Endothelial cell of umbilical vein (primary cell): ENCODE results near the gene STPG3. TPM values are rescaled to one million over a fixed set of nuclear protein-coding genes. Genes with fewer than 3 reads are reported as not detected.

Experiments used
- BruUV-seq: library from RNA; stranded (reverse); fragments of 400-500 nt; replicated peaks from 2 replicates; lab custom pipeline; 2021; lab: Mats Ljungman, UMichigan
- CTCF ChIA-PET: fragments of 300-600, 350-600 bp; sonication (Branson Sonifier 250); formaldehyde crosslinking; loops from one replicate; lab custom pipeline; 2021; ENCODE audit warnings: antibody characterized with exemption, inconsistent platforms; lab: Charles Lee
- POLR2A ChIA-PET: fragments of 300-600, 350-600 bp; sonication (Branson Sonifier 250); formaldehyde crosslinking; loops from one replicate; lab custom pipeline; 2021; ENCODE audit warnings: antibody characterized with exemption, inconsistent platforms; lab: Charles Lee
- DNase-seq: peaks from one replicate; pipeline ENCODE4 v3.0.0-alpha.2; 2011; ENCODE audit warnings: low read depth, low spot score
- FAIRE-seq: peaks from 2 replicates; lab custom pipeline; 2011; peaks lifted over from hg19 to GRCh38; lab: Jason Lieb, UNC
- H2AFZ ChIP-seq: 2 replicates; pipeline ENCODE4 v1.6.0; 2012; ENCODE audit warnings: low read depth, low read length, control low read depth, inconsistent platforms
- H3K27ac ChIP-seq: 2 replicates; pipeline ENCODE4 v1.5.1; 2011; ENCODE audit warnings: low read depth, mild to moderate bottlenecking, control low read depth, low read length, moderate library complexity; ENCODE audit not compliant: insufficient read depth
- H3K27me3 ChIP-seq, 2 experiments: 2 replicates each; pipeline versions ENCODE4 v1.6.0 to v1.6.1; 2011; ENCODE audit warnings: low read length in 2 of 2, mixed read lengths in 1 of 2; ENCODE audit not compliant: control insufficient read depth in 2 of 2, insufficient read depth in 2 of 2
- H3K36me3 ChIP-seq, 2 experiments: 2 replicates in 1 of 2; 3 replicates in 1 of 2; pipeline ENCODE4 v1.5.1; 2011; ENCODE audit warnings: low read length in 2 of 2, mild to moderate bottlenecking in 1 of 2, moderate library complexity in 1 of 2; ENCODE audit not compliant: control insufficient read depth in 2 of 2, insufficient read depth in 2 of 2; ENCODE audit errors: extremely low read depth in 1 of 2
- H3K4me1 ChIP-seq: 3 replicates; pipeline ENCODE4 v1.5.1; 2011; ENCODE audit warnings: mild to moderate bottlenecking, low read length; ENCODE audit not compliant: control insufficient read depth, insufficient read depth; ENCODE audit errors: extremely low read depth
- H3K4me2 ChIP-seq: 2 replicates; pipeline ENCODE4 v1.6.1; 2011; ENCODE audit warnings: low read length, control low read depth, mixed read lengths; ENCODE audit not compliant: insufficient read depth
- H3K4me3 ChIP-seq, 3 experiments: fragments of 200-600 bp in 1 of 3; sonication (generic), shearing (Covaris generic) in 1 of 3; replicated peaks in 1 of 3; 2 replicates each; pipeline ENCODE4 v1.5.1; 2011 to 2016; ENCODE audit warnings: control low read depth in 3 of 3, low read length in 3 of 3, mild to moderate bottlenecking in 2 of 3, inconsistent platforms in 1 of 3, low read depth in 1 of 3, moderate library complexity in 1 of 3; ENCODE audit not compliant: insufficient read depth in 1 of 3
- H3K79me2 ChIP-seq: 2 replicates; pipeline ENCODE4 v1.6.0; 2012; ENCODE audit warnings: low read length, inconsistent platforms; ENCODE audit not compliant: control insufficient read depth, insufficient read depth
- H3K9ac ChIP-seq: replicated peaks from 2 replicates; pipeline ENCODE3; 2011; ENCODE audit warnings: low read length, control low read depth; ENCODE audit not compliant: insufficient read depth; ENCODE audit errors: extremely low read depth
- H3K9me1 ChIP-seq: replicated peaks from 3 replicates; pipeline ENCODE4 v1.6.0; 2011; ENCODE audit warnings: mild to moderate bottlenecking, low read length; ENCODE audit not compliant: control insufficient read depth, insufficient read depth; ENCODE audit errors: extremely low read depth
- H3K9me3 ChIP-seq: replicated peaks from 2 replicates; pipeline ENCODE4 v1.5.1; 2012; ENCODE audit warnings: low read length, inconsistent platforms; ENCODE audit not compliant: control insufficient read depth, insufficient read depth
- H4K20me1 ChIP-seq: replicated peaks from 2 replicates; pipeline ENCODE3; 2011; ENCODE audit warnings: mild to moderate bottlenecking, low read length; ENCODE audit not compliant: control insufficient read depth, insufficient read depth; ENCODE audit errors: extremely low read depth
- FOS ChIP-seq: IDR thresholded peaks from 2 replicates; pipeline ENCODE4 v1.6.1; 2011; ENCODE audit warnings: mild to moderate bottlenecking, low read length, moderate library complexity, borderline replicate concordance; ENCODE audit not compliant: insufficient read depth
- GATA2 ChIP-seq: IDR thresholded peaks from 2 replicates; pipeline ENCODE4 v1.7.0; 2011; ENCODE audit warnings: low read depth, mild to moderate bottlenecking, moderate library complexity, mixed read lengths, low read length; ENCODE audit not compliant: insufficient read length, insufficient read depth
- MAX ChIP-seq: IDR thresholded peaks from 2 replicates; pipeline ENCODE4 v1.6.1; 2011; ENCODE audit not compliant: insufficient read depth, insufficient read length
- dilution Hi-C: fragments of 300-500 bp; cut with MboI; formaldehyde crosslinking; loops from one replicate; pipeline ENCODE4 v1.15.0; 2019; ENCODE audit warnings: low sequenced_read_pairs; ENCODE audit not compliant: extremely low pct_ligation_motif_present
- intact Hi-C: fragments of 100-400 bp; cut with micrococcal nuclease; formaldehyde crosslinking; loops from one replicate; pipeline ENCODE4 v1.10.0; 2022
- polyA plus RNA-seq, 4 experiments: library from polyadenylated mRNA; depleted of rRNA in 3 of 4; stranded (reverse) in 3 of 4; unstranded in 1 of 4; fragments of >200 nt; gene quantifications; 2 replicates each; pipeline versions ENCODE4 v1.2.1 to v1.2.3, GENCODE V29; 2011 to 2012; ENCODE audit warnings: missing spikeins in 1 of 4
- total RNA-seq: library from RNA; stranded (reverse); gene quantifications from 2 replicates; pipeline ENCODE4 v1.2.3, GENCODE V29; 2021
- TF ChIP-seq, protein P1 (sequence below), 2 donors: IDR thresholded peaks; 1 replicate in 1 of 2; 2 replicates in 1 of 2; pipeline ENCODE4 v1.5.1; 2011; ENCODE audit warnings: low read length in 2 of 2, mild to moderate bottlenecking in 2 of 2, moderate library complexity in 2 of 2, control low read depth in 1 of 2, inconsistent platforms in 1 of 2, low read depth in 1 of 2; ENCODE audit not compliant: insufficient read depth in 1 of 2; ENCODE audit errors: extremely low read depth in 1 of 2

Gene STPG3
- total and polyA plus RNA-seq, 2 donors (not counting 3 experiments of a cell fraction or from before 2014, with no cell fraction given): not detected

DNA sequence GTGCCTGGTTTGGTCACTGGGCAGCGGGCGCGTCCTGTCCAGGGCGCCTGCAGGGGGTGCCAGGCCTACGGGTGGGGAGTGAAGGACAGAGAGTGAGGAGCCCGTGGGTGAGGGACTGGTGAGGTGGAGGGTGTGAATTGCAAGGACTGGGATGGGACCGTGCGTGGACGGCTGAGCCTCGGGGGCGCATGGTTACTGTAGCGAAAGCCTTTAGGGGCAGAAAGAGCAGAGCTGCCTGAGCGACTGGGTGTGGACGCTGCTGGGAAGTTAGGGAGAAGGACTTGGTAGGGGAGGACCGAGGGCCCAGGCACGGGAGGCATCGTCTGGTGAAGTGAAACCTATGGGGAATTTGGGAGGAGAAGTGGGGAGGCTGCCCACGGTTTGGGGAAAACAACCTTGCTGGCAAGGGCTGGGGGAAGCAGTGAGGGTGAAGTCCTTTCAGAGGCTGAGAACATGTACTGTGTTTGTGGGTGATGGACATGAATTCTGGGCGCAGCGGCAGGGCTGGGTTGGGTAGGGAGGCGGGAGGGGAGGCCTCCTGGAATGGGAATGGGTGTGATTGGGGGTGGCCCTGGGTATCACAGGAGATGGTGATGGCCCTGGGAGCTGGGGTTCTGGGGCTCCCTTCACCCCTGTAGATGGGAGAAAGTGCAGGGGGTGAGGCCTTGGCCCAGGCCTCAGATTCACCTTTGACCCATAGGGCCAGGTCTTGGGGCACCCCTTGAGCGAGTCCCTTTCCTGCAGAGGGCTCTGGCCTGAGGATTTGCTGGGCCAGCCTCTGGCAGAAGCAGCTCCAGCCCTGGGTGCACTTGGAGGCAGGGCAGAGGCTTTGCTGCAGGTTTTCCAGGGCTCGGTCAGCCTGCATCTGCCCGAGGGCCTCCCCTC, 24.7 kb downstream of the STPG3 start:
- H3K9ac ChIP-seq: no peak overlapping the region
- intact Hi-C loops (no loop called here), dilution Hi-C loops (no loop called here)
- peak overlapping the region; percentile 91 for H3K27ac ChIP-seq
- TF ChIP-seq MAX: no peak
- no peak for TF ChIP-seq GATA2
- TF ChIP-seq, protein P1, sequence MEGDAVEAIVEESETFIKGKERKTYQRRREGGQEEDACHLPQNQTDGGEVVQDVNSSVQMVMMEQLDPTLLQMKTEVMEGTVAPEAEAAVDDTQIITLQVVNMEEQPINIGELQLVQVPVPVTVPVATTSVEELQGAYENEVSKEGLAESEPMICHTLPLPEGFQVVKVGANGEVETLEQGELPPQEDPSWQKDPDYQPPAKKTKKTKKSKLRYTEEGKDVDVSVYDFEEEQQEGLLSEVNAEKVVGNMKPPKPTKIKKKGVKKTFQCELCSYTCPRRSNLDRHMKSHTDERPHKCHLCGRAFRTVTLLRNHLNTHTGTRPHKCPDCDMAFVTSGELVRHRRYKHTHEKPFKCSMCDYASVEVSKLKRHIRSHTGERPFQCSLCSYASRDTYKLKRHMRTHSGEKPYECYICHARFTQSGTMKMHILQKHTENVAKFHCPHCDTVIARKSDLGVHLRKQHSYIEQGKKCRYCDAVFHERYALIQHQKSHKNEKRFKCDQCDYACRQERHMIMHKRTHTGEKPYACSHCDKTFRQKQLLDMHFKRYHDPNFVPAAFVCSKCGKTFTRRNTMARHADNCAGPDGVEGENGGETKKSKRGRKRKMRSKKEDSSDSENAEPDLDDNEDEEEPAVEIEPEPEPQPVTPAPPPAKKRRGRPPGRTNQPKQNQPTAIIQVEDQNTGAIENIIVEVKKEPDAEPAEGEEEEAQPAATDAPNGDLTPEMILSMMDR (IDR thresholded peaks at IDR 0.05; ENCODE audit: extremely low read depth in 1 of 2, insufficient read depth in 1 of 2, low read depth in 1 of 2, low read length in 2 of 2): no peak
- no peak for TF ChIP-seq FOS
- no peaks in the 10 kb centered on the region for H3K9me1 ChIP-seq
- no peak overlapping the region for H3K4me3 ChIP-seq
- H3K9me3 ChIP-seq: no peaks in the 10 kb centered on the region
- H3K4me1 ChIP-seq: peaks cover 24% of the 10 kb centered on the region
- H3K4me2 ChIP-seq: no peak overlapping the region
- POLR2A ChIA-PET: interaction anchor here (2.0 kb wide), 1 partner anchor 35 kb away, joined by 10 read pairs; the partner anchor contains the start of gene TUBB4B
- H3K36me3 ChIP-seq: peaks cover 10 to 22% of the 10 kb centered on the region in 2 experiments
- CTCF ChIA-PET: interaction anchor here (1.0 to 2.7 kb wide), 3 partner anchors 10 to 14 kb away, joined by 3 to 23 read pairs (median 9); no protein-coding TSS in a partner anchor
- H2AFZ ChIP-seq: no peak overlapping the region
- DNase-seq (no peak), FAIRE-seq (no peak)
- no peaks in the 10 kb centered on the region for H4K20me1 ChIP-seq
- H3K79me2 ChIP-seq: peaks cover 31% of the 10 kb centered on the region
- H3K27me3 ChIP-seq: no peaks in the 10 kb centered on the region
- BruUV-seq: no TSS peak
